ENCODE data around the gene CDH4.

Gene CDH4

DNA sequence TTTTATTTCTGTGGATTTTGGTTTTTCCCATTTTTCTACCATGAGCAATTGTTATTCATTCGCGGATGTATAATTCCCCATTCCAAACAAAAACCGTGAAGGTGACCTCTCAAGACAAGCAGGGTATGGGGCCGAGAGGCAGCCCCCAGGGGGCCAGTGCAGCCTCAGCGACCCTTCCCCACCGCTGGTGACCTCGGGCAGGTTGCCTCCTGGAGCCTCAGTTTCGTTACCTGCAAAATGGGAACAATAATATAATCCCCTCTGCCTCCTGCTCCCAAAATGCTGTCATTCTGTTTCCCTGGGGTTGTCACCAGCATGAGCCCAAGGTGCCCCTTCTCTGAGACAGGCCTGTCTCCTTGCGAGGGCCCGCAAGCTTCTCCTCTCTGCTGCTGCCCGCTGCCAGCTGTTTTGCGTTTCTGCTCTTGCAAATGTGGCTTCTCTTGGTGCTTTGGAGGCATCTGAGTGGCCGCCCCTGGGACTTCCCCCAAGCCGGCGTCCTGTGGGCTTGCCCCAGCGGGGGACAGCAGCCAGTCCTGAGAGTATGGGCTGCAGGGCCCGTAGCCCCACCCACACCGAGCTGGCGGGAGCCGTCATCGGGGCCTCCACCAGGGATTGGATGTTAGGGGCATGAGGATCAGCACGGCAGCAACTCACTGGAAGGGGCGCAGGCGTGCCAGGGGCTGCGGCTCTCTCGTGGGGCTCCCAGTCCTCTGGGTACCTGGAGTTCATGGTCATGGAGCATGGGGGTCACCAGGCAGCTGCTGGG, 651.7 kb downstream of the CDH4 start:
- DNase-seq (ENCODE audit: low spot score), result no peak
- in situ Hi-C loops (cut with MboI; ENCODE audit: low sequenced_read_pairs, unreplicated experiment), result no loop called here
- TF ChIP-seq, protein P1, sequence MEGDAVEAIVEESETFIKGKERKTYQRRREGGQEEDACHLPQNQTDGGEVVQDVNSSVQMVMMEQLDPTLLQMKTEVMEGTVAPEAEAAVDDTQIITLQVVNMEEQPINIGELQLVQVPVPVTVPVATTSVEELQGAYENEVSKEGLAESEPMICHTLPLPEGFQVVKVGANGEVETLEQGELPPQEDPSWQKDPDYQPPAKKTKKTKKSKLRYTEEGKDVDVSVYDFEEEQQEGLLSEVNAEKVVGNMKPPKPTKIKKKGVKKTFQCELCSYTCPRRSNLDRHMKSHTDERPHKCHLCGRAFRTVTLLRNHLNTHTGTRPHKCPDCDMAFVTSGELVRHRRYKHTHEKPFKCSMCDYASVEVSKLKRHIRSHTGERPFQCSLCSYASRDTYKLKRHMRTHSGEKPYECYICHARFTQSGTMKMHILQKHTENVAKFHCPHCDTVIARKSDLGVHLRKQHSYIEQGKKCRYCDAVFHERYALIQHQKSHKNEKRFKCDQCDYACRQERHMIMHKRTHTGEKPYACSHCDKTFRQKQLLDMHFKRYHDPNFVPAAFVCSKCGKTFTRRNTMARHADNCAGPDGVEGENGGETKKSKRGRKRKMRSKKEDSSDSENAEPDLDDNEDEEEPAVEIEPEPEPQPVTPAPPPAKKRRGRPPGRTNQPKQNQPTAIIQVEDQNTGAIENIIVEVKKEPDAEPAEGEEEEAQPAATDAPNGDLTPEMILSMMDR (IDR thresholded peaks at IDR 0.05; ENCODE audit: borderline replicate concordance, control extremely low read depth, extremely low read depth, insufficient read depth, missing control alignments), result no peak

DNA sequence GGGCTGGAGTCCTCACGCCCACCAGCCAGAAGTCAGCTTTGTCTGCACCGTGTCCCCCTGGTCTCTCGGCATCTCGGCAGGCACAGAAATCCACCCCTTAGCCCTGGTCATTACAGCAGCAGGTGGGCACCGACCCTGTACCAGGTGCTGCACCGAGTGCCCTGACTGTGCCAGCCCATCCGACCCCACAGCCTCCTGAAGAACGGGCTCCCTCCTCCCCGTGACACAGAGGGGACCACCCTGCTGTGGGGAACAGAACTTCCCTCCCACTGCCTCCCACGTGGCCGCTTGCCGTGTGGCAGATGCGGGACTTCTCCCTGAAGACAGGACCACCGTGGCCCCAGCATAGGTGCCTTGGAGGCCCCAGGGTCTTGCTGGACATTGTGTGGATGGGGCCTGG, 652.4 kb downstream of the CDH4 start:
- in situ Hi-C loops (cut with MboI; ENCODE audit: low sequenced_read_pairs, unreplicated experiment), result no loop called here
- TF ChIP-seq, protein P1 (IDR thresholded peaks at IDR 0.05; ENCODE audit: borderline replicate concordance, control extremely low read depth, extremely low read depth, insufficient read depth, missing control alignments), result no peak
- no peak for DNase-seq (ENCODE audit: low spot score)

DNA sequence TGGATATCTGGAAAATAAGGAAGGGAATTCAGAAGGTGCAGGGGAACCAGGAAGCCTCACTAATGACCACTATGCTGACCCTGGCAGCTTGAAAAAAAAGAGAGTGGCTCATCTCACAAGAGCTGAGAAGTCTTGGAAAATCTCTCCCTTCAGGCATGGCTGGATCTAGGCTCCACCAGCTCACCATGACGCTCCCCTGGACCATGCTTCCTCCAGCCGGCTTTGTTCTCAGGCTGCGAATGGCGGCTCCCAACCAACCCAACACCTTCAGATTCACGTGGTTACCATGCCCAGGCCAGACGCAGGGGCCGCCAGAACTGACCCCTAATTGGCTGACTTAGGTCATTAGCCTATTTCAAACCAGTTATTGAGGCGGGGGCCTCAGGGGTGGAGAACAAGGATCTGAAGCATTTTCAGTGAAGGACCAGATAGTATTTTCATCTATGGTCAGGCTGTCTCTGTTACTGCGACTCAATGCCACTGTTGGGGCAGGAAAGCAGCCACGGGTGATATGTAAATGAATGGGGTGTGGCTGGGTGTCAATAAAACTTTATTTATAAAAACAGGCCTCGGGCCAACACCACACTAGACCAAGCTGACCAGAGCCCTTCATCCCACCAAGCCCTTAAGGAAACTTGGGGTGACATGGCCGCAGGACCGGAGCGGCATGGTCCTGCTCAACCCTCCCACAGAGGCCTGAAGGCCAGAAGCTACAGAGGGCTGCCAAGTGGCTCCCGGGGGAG, 653.9 kb downstream of the CDH4 start:
- TF ChIP-seq, protein P1 (IDR thresholded peaks at IDR 0.05; ENCODE audit: borderline replicate concordance, control extremely low read depth, extremely low read depth, insufficient read depth, missing control alignments), result no peak
- in situ Hi-C loops (cut with MboI; ENCODE audit: low sequenced_read_pairs, unreplicated experiment), result no loop called here
- no peak for DNase-seq (ENCODE audit: low spot score)

DNA sequence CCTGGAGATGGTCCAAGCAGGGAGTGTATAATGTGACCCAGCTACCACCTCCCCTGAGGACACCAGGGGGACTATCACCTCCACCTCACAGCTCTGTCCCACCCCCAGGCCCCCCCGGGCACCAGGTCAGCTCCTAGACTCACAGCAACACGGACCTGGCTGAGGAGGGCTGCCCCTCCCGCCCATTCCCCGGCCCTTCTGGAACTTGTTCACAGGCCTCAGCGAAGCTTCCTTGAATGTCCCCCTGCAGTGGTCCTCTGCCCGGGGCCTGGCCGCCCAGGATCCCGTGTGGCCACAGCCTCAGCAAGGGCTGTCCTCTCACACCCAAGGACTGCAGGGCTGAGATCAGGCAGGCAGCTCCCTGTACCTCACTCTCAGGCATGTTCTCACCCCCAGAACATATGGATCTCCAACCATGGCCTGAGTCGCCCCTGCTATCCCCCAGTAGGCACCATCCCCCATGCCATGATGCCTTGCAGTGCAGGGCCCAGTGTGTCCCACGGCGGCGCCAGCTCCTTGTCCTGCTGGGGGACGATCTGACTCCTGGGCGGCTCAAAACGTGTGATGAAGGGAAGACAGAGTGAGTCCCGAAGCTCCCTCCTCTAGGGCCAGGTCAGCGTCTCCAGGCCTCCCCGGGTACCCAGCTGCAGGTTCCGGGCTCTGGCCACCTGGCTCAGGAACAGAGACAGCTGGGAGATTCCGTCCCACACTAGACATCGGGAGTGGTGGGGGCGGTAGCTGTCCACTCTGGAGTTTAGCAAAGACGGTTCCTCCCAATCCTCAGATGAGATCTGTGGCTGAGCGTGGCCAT, 655.2 kb downstream of the CDH4 start:
- no peak for DNase-seq (ENCODE audit: low spot score)
- in situ Hi-C loops (cut with MboI; ENCODE audit: low sequenced_read_pairs, unreplicated experiment), result no loop called here
- TF ChIP-seq, protein P1 (IDR thresholded peaks at IDR 0.05; ENCODE audit: borderline replicate concordance, control extremely low read depth, extremely low read depth, insufficient read depth, missing control alignments), result no peak

DNA sequence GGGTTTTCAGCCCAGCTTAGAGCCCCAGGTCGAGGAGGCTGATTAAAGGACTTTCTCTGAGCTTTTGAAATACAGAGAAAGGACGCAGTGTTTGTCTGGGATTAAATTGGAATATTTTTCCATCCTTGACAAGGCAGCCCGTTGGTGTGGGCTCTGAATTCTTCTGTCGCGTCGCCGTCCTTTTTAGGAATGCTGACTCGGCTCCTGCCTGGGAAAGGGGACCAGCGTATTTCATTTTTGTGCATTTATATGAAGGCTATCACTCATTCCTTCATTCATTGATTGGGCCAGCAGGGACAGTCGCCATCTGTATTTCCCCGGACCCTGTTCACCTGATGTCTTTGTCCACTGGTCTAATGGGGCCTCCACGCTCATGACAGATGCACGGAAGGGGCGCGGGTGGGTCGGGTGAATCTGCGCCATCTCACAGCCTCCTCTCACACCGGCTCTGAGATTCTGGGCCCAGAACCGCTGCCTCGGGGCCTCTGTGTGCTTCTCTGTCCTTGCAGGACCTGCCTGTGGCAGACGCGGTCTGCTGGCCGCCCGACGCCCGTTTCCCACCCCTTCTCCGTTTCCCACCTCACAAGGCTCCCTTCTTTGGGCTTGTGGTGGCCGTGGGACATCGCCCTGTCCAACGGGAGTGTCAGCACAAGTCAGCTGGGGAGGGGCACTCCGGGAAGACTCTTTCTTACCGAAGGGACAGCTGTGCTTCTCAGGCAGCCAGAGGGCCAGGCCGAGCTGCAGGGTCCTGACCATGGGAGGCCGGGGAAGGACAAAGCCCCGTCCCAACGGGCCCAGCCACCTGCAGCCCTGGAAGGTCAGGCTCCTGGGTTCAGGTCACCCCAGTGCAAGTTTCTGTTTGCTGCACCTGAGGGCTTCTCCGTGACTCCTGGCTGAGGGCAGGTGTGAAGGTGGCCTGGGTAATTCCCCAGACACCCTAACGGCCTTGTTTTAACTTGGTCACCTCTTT, 656.3 kb downstream of the CDH4 start:
- in situ Hi-C loops (cut with MboI; ENCODE audit: low sequenced_read_pairs, unreplicated experiment), result no loop called here
- TF ChIP-seq, protein P1 (IDR thresholded peaks at IDR 0.05; ENCODE audit: borderline replicate concordance, control extremely low read depth, extremely low read depth, insufficient read depth, missing control alignments), result no peak
- DNase-seq (ENCODE audit: low spot score), result no peak
